ENCODE results near the gene CUL1.

DNA sequence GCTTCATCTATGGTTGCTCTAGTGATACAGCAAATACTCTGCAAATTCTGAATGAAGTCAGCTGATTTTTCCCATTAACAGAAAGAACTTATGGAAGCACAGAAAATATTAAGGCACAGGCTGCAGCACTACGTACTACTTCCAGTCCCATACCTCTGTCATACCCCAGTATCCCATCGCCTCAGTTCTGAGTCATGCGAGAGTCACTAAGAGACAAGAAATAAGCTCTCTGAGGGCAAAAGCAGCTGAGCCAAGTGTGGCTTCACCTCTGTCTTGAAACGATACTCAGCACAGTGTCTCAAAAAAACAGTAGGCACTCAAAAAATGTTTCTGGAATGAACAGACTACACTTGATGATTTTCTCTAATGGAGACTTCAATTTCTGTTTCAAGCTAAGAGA, 137.2 kb downstream of the CUL1 start:
- TF ChIP-seq CTCF (conservative IDR thresholded peaks at IDR 0.05; ENCODE audit: low read depth in 2 of 2) (no peak), POLR2AphosphoS5 (IDR thresholded peaks at IDR 0.05; ENCODE audit: low read depth) (no peak)
